SIG-M5 (cell line): ENCODE data around the gene DNAH2.

Source experiments
- DNase-seq: peaks from one replicate; lab custom pipeline; 2025; lab: John Stamatoyannopoulos, UW

DNAH2 gene

DNA sequence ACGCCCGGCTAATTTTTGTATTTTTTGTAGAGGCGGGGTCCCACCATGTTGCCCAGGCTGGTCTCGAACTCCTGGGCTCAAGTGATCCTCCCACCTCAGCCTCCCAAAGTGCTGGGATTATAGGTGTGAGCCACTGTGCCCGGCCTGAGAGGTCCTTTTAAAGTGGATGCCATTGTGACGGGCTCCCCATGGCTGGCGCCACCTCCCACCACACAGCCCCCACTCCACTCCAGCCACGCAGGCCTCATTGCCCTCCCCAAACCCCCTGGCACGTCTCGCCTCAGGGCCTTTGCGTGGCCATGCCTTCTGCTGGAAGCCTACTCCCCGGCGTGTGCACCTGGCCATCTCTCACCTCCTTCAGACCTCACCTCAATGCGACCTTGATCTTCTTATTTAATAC is 104.6 kb downstream of the DNAH2 start:
- DNase-seq = no peak

GRCh38 chr17:7823581-7824001 is 106.0 kb downstream of the DNAH2 start:
- DNase-seq = no peak

DNA sequence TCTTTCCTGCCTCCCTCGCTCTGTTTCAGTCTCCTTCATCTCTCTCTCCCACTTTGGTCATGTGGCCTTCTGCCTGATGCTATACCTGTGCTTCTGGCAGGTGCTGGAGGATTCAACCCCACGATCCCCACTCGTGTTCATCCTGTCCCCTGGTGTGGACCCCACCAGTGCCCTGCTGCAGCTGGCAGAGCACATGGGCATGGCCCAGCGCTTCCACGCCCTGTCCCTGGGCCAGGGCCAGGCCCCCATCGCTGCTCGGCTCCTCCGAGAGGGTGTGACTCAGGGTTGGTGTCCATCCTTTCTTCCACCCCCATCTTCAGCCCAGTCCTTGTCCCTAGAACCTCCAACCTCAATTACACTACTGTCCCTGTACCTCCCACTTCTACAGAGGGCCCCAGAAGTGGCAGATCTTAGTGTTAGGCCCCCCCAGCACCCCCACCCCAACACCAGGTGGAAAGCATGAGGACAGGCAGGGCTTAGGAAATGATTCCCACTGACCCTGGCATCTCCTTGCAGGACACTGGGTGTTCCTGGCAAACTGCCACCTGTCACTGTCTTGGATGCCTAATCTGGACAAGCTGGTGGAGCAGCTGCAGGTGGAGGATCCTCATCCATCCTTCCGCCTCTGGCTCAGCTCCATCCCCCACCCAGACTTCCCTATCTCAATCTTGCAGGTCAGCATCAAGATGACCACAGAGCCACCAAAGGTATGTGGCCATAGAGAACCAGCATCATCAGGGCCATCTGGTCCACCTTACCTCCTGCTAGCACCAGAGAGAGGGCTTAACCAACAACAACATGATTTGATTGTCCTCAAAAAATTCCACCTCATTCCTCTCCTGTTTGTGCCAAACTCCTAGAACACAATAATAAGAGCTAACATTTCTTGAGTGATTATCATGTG is 106.7 kb downstream of the DNAH2 start:
- no peak for DNase-seq

DNA sequence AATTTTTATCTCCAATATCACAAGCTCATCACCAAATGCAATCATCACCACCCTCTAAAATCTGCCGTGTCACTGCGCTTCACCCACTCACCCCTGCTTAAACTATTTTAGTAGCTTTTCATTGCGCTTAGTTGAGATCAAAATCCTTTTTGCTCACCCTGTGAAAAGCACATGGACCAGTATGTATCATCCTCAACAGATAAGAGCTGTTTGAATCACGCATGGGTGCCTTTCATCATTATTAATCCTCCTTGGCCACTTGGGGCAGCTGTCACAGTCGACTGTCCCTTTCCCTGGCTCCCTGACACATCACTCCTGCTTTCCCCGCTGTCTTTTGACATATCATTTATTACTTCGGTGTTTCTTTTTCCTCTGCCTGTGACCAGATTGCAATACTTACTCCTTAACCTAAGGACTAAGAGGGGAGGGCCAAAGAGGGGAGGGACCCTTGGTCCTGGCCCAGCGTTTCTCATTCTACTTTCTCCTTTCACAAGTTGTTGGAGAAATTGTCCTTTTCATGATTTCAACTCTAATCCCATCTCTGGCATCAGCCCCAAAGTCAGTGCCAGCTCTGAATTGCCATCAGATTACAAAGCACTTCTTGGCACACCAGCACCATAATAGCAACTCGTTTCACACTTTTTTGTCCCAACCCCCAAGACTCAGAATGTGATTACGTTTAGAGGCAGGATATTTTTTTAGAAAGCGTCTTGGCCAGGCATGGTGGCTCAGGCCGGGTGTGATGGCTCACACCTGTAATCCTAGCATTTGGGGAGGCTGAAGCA is 107.9 kb downstream of the DNAH2 start:
- no peak for DNase-seq

- DNase-seq = no peak
These were observed 113.1 kb downstream of the DNAH2 start for GRCh38 chr17:7830616-7831015.

- DNase-seq = no peak
These were observed 113.7 kb downstream of the DNAH2 start for GRCh38 chr17:7831233-7831632.

DNA sequence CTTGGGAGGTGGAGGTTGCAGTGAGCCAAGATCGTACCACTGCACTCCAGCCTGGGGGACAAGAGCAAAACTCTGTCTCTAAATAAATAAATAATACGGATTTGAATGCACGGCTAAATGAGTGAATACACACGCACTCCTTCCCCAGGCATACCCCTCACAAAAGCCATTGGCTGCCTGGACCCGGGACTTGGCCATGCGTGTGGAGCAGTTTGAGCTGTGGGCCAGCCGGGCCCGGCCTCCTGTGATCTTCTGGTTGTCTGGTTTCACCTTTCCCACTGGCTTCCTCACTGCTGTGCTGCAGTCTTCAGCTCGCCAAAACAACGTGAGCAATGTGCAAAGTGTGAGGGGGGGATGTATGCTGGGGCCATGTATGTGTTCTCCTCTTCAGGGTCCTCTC is 114.9 kb downstream of the DNAH2 start:
- DNase-seq = no peak

DNA sequence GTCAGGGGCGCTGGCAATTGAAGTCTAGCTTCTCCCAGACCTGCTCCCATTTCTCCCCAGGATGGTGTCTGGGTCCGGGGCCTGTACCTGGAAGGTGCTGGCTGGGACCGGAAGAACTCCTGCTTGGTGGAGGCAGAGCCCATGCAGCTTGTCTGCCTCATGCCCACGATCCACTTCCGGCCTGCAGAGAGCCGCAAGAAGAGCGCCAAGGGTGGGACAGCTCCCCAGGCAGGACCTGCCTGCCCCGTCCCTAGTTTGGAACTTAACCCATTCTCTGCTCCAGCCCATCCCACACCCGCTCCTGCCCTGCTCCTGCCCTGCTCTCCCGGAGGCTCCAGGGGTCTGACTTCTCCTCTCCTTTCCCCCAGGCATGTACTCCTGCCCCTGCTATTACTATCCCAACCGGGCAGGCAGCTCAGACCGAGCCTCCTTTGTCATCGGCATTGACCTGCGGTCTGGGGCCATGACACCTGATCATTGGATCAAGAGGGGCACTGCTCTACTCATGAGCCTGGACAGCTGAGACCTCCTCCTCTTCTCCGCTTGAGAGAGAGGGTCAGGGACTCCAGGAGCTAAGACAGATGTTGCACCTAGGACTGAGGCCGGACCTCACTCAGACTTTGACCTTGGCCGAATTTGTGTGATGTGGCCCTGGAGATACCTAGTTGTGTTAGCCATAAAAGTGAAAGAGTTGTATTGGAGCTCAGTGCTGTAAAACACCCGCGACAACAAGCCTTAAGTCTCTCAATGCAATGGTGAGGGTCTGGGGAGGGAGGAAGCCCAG is 115.7 kb downstream of the DNAH2 start:
- DNase-seq = no peak

- no peak for DNase-seq
These were observed 116.4 kb downstream of the DNAH2 start, which contains the start of gene KDM6B for GRCh38 chr17:7833795-7834541. Gene KDM6B (plus strand): TSS chr17:7834217. CDS start chr17:7845555, 11,338 bp downstream.

GRCh38 chr17:7834542-7834956 is 117.0 kb downstream of the DNAH2 start:
- no peak for DNase-seq

GRCh38 chr17:7834957-7835813 is 117.6 kb downstream of the DNAH2 start:
- DNase-seq = peak; percentile 65

DNA sequence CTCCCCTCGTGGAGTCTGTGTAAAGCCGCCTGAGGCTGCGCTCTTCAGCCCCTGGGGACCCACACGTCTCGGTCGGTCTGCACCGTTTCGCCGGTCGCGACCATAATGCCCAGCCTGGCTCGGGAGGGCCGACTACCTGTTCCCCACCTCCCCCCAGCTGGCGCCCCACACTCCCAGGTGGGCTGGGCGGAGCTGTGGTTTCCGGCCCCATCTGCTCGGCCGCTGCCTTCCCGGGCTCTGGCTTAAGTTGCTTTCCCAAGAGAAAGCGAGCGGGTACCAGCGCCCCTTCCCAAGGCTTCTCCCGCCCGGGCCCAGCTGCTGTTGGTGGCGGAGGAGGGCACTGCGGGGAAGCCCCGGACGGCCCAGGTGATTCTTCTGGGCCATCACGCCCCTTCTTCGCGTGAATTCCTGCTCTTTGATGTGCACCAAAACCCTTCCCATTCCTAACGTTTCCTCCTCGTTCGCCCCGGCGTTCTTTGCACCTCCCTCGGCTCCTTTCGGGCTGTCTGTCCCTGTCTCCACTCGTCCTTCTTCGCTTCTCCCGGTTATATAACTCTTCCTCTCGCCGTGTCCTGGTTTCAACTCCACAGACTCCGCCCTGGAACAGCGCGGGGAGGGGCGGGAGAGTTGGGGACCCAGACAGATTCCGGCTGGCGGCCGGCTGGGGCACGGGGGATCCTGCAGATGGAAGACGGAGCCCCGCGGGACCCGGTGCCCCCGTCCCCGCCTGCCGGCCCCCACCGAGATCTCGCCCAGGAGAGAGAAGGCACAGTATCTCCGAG is 118.5 kb downstream of the DNAH2 start:
- DNase-seq = no peak

- DNase-seq = no peak
These were observed 119.3 kb downstream of the DNAH2 start for GRCh38 chr17:7836596-7837407.

GRCh38 chr17:7837408-7838088 is 120.0 kb downstream of the DNAH2 start:
- no peak for DNase-seq

- no peak for DNase-seq
These were observed 120.8 kb downstream of the DNAH2 start for GRCh38 chr17:7838090-7839075.

- no peak for DNase-seq
These were observed 121.8 kb downstream of the DNAH2 start for GRCh38 chr17:7839190-7839875.
